GM19455 (cell line): ENCODE measurements around the gene TACC3.

Source experiments
- ATAC-seq: cut with Tn5 transposase; IDR thresholded peaks from one replicate; pipeline ENCODE4 v1.9.1; 2021; ENCODE audit not compliant: unreplicated experiment

The TACC3 gene

DNA sequence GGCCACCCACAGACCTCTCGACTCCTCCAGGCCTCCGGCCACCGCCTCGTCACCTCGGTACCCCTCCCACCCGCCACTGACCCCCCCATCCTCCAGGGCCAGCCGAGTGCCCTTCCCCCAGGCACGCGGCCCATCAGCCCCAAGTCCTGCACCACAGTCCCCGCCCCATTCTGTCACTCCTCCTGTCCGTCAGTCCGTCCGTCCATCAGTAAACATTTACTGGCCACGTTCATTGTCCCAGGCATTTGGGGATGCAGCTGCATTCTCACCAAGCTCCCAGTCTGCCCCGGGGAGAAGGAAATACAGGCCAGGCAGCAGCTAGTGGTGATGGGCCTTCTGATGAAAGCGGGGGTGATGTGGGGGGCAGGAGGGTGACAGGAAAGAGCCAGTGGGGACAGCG is 36.5 kb downstream of the TACC3 start:
- ATAC-seq = no peak

DNA sequence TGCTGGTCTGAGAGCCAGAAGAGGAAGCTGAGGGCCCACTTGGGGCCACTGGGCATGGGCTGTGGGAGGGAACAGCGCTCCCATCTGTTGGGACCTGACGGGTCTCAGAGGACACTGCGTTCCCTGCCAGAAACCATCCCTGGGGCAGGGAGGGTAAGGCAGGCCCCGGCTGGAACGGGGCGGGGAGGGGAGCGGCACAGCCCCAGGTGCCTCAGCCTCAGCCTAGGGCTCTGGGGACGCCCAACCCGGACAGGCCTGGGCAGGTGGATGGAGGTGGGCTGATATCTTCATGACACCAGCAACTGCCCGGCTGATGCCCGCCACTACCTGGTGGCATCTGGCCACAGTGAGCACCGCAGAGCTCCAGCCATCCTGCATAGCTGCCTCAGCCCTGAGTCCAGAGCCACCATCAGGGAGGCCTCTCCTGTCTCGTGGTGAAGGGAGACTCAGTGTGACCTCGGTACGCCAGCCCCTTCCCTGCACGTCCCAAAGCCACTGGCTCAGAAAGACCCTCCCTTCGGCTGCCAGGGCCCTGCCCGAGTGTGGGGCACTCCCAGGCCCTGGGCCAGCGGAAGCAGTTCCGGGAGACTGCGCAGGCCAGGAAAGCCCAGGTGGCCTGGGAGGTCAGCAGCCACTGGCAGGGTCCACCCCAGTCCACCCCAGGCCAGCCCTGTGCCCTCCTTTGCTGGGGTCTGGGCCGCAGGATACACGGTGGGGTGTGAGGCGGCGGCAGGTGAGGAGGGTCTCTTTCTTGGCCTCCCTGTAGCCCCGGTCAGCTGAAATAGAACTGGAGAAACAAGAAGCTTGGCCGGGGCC is 37.2 kb downstream of the TACC3 start:
- no peak for ATAC-seq

DNA sequence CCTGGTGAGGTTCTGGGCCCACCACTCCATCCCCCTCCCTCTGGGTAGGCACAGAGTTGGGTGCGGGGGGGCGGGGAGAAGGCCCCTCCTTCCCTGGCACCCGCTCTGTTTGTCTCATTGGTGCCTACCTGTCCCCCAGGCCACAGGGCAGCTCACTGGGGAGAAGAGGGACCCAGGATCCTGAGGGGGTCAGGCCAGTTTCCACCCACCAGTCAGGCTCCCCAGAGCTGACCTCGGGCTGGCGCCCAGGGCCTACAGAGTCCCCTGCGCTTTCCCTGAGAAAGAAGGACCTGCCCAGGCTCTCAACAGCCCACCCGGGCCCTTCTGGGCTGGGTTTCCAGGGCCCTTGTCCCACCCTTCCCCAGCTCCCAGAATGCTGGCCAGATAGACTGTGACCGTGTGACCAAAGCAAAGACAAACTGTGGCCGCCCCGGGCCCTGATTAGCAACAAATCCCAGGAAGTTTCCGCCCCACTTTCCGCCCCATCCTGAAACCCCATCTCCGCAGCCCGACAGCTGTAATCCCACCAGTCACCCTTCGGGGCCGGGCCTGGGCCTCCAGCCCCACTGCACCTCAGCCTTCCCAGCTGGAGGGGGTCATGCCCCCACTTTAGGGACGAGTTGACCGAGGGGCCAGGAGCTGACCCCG is 38.0 kb downstream of the TACC3 start:
- ATAC-seq = no peak

DNA sequence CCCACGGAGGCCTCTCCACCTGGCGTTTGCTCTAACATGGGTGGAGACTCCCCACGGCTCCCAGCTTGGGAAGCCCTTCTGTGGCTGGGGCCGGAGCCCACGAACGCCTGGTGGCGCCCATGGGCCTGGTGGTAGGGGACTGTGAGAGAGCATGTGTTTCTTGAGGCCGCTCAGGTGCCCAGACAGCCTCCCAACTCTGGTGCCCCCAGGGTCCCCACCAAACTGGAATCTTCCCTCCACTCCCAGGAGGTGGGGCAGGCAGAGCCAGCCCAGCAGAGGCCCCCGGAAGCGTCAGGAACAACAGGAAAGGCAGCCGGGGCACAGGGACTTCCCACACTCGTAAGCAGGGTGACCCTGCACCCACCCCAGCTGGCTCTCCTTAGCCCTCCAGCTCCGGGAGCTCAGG is 38.5 kb downstream of the TACC3 start:
- ATAC-seq = no peak

DNA sequence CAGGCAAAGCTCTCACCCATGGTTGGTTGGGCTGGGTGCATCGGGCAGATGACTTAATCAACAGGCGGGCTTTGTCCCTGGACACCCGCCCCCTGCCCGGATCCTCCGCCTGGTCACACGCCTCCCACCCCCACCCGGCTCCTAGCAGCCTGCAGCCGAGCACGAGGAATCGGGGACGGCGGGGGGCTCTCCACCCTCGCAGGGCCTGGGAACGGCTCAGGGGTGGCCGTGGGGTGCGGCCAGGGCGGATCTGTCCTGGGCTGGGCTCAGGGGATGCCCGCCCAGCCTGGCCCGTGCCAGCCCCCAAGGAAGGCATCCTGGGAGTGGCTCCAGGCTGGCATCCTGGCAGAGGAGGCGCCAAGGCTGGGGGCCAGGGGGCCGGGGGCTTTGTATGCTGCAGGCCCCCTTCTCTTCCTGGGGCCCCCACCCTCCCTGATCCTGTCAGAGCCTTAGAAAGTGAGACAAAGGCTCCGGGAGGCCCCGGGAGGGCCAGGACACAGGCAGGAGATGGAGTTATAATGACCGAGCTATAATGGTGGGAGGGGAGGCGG is 39.3 kb downstream of the TACC3 start:
- no peak for ATAC-seq

DNA sequence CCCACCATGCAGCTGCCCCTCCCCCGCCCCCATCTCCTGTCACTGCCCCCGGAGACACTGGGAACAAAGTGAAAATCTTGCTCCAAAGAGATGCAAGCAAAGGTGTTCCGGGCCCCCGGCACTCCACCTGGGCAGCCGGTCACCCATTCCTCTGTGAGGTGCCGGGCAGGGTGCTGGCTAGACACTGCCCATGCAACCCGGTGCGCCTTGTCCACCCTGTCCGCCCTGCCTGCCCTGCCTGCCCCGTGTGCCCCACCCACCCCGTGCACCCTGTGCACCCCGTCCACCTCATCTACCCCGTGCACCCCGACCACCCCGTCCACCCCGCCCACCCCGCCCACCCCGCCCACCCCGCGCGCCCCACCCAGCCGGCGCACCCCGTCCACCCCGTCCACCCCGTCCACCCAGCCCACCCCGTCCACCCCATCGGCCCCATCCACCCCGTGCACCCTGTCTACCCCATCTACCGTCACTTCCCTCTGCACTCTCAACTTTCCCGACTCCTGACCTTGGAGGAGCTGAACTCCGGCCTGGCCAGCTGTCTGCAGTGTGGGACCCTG is 39.9 kb downstream of the TACC3 start:
- ATAC-seq = no peak

DNA sequence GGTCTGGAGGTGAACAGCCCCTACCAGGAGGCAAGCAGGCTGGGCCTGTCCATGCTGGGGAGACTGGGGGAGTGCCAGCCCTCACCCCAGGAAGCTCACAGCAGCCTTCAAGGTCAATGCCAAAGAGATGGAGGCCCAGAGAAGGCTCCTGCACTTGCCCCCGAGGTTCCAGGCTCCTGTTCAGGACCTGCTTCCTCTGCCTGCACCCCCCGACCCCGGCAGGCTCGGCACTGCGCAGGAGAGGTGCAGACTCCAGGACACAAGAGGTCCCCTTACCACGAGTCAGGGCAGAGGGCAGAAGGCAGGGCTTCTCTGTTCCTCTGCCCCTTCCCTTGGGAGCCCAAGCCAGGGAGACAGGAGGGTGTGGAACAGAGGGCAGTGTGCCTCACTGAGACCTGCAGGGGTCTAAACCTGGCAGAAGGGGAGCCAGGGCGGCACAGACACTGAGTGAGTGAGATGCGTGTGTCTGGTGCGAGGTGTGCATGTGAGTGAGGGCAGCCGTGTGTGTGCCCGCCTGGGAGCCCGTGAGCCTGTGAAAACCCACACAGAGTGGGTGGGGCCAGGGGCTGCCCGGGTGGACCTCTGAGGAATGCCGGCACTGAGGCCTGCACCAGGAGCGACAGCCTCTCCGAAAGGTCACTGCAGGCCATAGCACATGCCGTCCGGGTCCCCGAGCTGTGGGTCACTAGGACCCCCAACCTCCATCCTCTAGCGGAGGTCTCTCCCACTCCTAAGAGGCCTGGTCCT is 41.1 kb downstream of the TACC3 start:
- no peak for ATAC-seq

DNA sequence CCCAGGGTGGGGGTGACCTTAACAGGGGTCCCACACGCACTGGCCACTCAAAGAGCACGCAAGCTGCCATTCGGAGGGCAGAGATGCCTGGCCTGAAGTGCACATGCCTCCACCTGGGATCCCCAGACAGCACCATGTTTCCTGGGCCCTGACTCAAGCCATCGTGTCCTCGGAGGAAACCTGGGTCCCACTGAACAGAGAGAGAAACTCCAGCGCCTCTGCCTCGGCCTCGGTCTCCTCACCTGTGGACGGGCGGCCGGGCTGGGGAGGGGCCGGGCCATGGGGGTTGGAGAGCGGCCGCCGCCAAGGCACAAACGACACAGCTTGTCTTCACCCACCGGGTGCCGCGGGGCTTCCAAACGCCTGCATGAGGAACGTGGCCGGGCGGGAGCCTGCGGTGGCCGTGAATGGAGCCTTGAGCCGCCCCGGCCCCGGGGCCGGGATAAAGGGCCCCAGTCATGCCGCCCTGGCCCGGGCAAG is 41.8 kb downstream of the TACC3 start:
- ATAC-seq = no peak

DNA sequence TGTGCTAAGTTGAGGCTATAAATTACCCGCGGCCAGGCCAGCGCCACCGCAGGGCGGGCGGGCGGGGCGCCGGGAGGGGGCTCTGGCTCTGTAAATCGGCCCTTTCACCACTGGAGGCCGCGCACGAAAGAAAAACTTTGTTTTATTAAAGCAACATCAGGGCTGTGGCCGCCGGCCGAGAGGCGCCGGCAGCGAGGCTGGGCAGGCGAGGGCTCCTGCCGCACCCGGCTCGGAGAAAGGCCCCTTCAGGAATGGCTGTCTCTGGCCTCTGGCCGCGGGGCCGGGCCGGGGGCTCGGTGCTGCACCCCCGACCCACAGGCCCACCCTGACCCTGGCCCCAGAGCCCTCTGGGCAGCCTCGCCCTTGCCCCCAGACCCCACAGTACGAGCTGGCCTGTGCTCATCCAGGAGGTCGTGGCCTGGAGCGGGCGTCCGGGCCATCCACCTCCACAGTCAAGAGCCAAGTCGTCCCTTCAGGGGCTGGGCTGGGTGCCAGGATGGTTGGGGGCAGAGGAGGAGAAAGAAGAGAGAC is 42.3 kb downstream of the TACC3 start:
- ATAC-seq = no peak

DNA sequence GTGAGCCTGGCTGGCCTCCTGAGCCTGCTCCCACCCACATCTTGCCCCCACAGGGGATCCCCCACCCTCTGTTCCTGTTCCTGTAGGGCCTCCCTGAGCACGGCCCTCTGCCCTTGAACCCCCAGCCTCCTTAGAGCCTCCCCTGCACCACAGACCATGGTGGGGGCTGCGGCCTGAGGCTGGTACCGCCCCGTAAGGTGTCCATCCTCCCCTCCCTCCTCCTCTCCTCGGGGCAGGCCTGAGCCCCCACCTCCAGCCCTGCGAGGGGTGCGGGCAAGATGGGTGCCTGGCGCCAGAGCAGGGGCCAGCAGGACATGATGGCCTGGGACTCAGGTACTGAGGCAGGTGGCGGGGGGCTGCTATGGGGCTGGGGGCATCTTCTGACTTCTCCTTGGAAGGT is 43.3 kb downstream of the TACC3 start:
- no peak for ATAC-seq

DNA sequence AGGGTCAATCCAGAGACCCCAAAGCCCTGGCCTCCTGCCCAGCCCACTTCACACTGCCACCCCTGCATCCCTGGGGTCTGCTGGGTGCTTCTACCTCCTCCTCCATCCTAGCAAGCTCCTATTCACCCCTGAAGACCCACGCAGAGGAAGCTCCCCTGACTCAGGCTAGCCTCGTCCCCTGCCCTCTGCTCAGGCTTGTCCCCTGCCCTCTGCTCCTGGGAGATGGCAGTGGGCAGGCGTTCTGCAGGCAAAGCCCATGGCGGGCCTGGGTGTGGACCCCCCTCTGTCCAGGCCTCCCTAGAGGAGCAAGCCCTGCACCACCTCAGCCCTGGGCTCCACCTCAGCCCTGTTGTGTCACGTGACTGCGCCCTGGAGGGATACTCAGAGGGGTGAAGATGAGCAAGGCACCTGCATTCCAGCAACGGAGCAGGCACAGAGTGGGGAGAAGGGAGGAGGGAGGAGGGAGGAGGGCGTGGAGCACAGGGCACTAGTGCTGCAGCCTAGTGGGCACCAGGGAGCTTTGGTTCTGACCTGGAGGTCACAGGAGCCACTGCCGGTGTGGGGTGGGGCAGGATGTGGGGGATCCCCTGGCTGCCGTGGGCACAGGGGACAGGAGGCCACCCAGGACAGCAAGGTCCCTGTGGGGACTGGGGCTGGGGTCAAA is 44.2 kb downstream of the TACC3 start:
- no peak for ATAC-seq

DNA sequence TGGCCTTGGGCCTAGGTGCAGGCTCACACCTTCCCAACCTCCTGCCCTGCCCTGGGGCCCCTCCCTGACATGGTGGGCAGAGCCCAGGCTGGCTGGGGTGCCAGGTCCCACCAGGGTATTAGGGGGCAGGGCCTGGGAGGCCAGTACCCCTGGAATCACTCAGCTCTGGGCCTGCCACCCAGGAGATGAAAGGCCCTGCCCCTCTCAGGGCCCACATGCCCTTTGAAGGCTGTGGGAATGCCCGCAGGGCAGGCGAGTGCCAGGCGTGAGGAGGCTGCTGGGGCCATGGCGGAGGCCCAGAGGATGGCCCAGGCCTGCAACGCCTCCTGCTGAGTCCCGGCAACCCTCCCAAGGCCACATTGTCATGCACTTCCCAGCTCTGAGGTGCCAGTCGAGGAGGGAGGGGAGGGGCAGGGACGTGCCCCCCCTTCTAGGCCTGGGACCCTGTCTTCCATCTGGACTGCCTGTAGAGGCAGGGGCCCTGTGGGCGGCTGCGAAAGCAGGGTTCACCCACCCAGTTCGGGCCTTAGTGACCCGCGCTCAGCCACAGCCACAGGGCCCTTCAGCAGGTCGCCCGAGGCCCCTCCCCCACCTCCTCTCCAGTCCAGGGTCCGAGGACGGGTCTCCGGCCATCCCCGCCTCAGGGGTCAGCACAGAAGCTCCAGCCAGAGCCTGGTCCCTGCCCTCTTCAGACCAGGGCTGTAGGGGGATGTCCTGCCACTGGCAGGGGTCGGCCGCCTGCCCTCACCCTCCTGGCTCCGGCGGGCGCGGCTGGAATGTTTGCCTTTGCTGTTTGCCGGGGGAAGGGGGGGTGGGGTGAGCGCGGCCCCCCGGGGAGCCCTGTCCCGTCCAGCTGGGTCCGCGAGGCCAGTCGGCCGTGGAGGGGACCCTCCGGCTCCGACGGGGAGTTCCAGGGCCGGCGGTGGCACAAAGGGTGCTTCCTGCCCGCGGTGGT is 45.1 kb downstream of the TACC3 start:
- ATAC-seq = no peak

DNA sequence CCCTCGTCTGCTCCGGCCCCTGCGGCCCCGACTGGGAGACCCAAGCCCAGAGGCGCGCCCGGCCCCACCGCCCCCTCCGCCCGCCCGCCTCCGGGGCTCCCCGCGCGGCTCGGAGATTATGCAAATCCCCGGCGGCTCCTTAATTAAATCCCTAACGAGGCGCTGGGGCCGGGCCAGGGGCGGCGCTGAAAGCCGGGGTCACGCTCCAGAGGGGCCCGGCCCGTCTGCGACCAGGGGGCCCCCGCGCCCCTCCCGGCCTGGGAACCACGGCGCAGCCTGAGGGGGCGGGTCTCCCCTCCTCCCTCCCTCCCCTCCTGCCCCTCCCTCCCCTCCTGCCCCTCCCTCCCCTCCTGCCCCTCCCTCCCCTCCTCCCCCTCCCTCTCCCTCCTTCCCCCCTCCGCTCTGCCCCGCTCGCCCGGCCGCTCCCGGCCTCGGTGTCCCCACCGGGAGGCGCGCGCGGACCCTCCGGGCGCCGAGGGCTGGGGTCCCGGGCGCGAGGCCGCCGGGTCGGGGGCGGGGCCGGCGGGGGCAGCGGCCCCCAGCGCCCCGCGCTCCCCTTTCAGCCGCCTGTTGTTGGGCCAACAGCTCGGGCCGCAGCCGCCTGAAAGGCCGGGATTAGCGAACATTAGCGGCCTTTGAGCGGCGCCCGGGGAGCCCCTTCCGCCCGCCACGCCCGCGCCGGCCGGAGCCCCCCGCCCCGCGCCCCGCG is 45.9 kb downstream of the TACC3 start:
- no peak for ATAC-seq

DNA sequence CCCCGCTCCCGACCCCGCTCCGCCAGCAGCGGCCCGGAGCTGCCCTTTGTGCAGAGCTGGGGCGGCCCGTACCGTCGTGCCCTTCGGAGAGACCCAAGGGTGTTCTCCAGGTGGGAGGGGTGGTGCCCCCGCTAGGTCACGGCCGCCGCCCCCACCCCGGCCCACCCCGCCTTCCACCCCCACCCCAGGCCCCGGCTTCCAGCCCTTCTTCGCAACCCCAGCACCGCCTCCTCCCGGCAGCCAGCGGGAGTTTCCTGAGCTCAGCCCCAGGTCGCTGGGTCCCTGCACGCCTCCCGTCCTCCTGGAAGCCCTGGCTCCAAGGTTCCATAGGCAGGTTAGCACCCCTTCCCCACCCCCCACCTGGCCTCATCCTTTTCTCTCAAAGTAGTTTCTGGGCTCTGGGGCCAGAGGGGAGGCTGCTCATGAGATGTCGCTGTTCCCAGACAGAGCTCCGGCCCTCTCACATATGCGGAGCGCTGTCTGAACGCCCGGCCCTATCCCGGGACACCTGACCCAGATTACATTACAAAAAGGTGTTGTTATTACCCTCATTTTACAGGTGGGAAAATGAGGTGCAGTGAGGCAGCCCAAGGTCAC is 46.5 kb downstream of the TACC3 start:
- no peak for ATAC-seq

DNA sequence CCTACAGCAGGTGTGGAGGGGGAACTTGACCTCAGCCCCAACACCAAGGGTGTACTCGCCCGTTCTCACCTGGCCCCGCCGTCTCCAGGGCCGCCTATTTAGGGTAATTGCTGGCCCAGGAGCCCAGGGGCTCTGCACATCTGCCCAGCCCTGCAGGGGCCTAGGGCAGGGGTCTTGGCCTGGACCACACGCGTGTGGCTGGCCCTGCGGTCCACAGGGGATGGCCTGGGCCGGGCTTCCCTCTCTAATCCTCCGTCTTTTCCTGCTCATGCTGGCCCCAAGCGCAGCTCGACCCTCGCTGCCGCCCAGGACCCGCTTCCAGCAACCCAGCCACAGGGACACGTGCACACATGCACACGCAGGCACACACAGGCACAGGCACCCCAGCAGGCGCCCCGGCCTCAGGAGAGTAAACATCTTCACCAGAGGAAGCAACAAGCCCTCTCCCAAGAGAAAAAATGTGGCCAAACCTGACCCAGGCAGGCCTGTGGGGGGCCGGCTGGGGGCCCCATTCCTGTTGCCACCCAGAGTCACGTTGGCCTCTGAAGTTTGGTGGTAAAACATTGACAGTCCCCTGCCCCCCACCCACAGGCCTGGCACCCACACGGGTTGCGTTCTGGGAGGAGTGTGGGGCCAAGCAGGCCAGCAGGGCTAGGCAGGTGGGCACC is 47.2 kb downstream of the TACC3 start:
- no peak for ATAC-seq

DNA sequence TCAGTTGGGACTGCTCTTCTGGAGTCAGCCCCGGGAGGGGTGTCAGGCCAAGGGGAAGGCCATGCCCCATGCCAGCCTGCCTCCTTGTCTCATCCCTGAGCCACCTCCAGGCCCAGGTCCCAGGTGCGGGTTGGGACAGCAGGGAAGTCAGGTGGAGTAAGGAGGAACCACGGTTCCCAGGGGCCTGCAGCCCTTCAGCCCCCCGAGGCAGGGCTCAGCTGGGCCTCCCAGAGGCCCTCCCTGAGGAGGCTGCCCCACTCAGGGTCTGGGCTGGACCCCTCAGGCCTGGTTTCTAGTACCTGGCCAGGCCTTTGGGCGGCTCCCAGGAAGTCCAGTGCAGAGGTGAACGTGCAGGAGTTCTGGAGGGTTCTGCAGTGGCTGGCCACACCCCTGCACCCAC is 48.4 kb downstream of the TACC3 start:
- ATAC-seq = no peak

DNA sequence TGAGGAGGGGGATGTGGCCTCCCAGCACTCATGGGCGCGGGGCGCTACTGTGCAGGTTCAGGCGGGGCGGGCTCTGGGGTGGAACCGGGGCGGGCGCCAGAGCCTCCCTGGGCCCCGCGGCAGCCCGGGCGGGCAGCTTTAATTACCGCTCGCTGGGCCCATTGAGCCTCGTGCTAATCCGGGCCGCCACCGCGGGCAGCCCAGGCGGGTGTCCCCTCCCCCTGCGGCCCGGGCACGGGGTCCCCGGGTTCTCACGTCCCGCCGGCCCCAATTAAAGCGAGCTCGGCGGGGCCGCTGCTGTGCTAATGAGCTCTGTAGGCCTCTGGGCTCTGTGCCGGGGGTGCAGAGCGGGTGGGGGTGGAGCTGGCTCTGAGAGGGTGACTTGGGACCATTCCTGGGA is 48.9 kb downstream of the TACC3 start:
- ATAC-seq = no peak

DNA sequence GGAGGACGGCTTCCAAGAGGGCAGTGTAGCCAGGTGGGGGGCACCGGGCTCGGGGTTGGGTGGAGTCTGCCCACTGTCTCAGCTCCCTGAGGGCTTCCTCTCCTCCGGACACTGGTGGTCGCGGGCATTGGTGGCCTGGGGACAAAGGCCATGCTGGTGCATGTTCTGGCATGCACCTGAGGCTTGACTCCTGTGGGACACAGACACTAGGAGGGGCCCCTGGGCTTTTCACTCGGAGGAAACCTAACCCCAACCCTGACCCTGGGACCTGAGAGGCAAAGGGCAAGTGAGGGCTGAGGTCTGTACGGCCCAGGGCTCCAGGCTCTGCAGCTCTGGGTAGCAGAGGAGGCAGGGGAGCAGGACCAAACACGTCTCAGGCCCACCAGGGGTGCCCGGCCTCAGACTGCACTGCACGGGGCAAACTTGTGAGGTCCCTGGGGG is 49.5 kb downstream of the TACC3 start:
- no peak for ATAC-seq
